GM13977 (cell line): ENCODE data around the gene SHISA7.
"Not testable (repeated sequence)": the region's sequence is repeated elsewhere in the genome, so short reads cannot be mapped to it uniquely, and the experiment has no call there.

Experiments
- DNase-seq: peaks from one replicate; pipeline ENCODE4 v3.0.0; 2012; ENCODE audit warnings: low spot score
- CTCF ChIP-seq: IDR thresholded peaks from 2 replicates; pipeline ENCODE4 v1.5.1; 2012; ENCODE audit warnings: mild to moderate bottlenecking, control low read depth; ENCODE audit not compliant: insufficient read depth; ENCODE audit errors: extremely low read depth, missing control alignments
- in situ Hi-C: fragments of 300-500 bp; cut with MboI; formaldehyde crosslinking; loops from one replicate; pipeline ENCODE4 v1.12.0; 2022; ENCODE audit warnings: low sequenced_read_pairs, low pct_unique_long_range_greater_than_20kb, mixed read lengths, inconsistent platforms; ENCODE audit not compliant: unreplicated experiment

Gene SHISA7

GRCh38 chr19:55451163-55451964 is 8.3 kb upstream of the SHISA7 start:
- in situ Hi-C loops = no loop called here
- peak; percentile 63 for DNase-seq
- no peak for TF ChIP-seq CTCF

DNA sequence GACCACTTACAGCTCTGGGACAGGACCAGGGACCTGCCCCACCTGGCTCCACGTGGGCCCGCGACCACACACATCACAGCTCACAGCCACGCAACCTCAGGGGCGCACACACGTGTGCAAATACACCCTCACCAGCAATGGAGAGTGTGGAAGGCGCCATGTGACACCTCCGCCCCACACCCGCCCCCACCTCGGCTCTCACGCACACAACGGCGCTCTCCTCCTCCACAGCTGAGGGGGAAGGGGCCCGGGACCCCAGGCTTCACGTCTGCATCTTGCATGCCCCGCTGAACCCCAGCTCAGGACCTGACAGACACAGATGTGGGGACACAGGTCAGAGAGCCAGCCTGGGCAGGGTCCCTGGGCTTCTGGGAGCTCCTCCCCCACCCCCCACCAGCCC is 6.4 kb upstream of the SHISA7 start:
- in situ Hi-C loops = no loop called here
- DNase-seq = no peak
- no peak for TF ChIP-seq CTCF

- in situ Hi-C loops, DNase-seq: not testable (repeated sequence)
Observed at GRCh38 chr19:55448175-55448490, 5.0 kb upstream of the SHISA7 start.

DNA sequence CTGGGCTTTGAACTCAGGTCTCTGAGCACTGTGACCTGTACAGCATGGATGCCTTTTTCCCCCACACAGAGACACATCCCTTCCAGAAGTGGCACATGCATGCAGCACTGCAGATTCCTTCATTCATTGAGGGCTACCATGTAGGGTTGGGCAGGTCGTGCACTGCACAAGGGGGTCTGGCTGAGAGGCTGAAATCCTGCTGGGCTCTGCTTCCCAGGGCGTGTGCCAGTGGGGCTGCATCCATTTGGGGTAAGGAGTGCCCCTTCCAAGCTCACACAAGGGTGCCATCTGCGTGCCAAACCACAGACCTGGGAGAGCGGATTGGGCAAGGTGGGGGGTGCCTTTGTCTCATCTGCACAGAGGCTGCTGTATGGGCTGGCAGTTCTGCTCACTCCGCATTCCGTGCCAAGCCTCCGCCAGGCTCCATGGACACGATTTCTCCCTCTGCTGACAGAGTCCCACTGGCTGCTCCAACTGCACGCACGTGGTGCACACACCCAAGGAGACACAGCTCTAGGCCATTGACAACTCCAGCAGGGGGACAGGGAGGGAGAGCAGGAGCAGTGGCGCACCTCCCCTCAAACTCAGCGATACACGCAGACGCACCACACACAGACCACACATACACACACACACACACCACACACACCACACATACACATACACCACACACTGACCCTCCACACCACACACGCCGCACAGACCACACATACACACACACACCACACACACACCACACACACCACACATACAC is 4.5 kb upstream of the SHISA7 start:
- in situ Hi-C loops = no loop called here
- DNase-seq = no peak
- TF ChIP-seq CTCF = no peak

DNA sequence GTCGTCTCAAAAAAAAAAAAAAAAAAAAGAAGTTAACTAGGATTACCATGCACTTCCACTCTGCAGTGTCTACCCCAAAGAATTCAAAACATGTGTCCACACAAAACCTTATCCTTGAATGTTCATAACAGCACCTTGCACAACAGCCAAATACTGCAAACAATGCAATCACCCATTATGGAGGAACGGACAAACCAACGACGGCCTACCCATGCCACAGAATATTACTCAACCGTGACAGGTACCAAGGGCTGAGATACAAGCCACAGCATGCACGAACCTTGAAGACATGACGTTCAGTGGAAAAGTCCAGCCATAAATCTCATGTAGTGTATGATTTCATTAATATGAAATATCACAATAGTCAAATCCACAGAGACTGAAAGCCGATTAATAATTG is 3.0 kb upstream of the SHISA7 start:
- no peak for TF ChIP-seq CTCF
- DNase-seq = no peak
- in situ Hi-C loops = no loop called here

- TF ChIP-seq CTCF = no peak
- no peak for DNase-seq
- in situ Hi-C loops = no loop called here
Observed at GRCh38 chr19:55444646-55445045, 1.5 kb upstream of the SHISA7 start.

DNA sequence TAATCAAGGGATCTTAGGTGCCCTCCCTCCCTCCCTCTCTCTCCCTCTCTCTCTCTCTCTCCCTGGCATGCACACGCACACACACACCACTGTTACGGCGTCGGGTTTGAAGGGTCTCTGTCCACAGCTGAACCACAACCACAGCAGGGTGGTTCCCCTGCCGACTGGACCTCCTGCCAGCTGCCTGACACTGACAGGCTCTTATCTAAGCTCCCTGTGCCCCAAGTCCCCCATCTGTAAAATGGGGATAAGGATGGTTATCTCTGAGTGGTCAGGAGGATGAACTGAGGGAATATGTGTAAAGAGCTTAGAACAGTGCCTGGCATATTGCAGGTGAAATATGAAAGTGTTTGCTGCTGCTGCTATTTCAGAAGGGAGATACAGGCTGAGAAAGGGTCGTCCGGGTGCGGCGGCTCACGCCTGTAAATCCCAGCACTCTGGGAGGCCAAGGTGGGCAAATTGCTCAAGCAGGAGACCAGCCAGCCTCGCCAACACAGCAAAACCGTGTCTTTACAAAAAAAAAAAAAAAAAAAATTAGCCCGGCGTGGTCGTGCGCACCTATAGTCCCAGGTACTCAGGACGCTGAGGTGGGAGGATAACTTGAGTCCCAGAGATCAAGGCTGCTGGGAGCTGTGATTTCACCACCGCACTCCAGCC is 852 bp upstream of the SHISA7 start:
- in situ Hi-C loops = no loop called here
- no peak for DNase-seq
- TF ChIP-seq CTCF = no peak
